Measurements from ENCODE around the gene SKA3.
"Not testable (repeated sequence)": the region's sequence is repeated elsewhere in the genome, so short reads cannot be mapped to it uniquely, and the experiment has no call there.

The SKA3 gene

DNA sequence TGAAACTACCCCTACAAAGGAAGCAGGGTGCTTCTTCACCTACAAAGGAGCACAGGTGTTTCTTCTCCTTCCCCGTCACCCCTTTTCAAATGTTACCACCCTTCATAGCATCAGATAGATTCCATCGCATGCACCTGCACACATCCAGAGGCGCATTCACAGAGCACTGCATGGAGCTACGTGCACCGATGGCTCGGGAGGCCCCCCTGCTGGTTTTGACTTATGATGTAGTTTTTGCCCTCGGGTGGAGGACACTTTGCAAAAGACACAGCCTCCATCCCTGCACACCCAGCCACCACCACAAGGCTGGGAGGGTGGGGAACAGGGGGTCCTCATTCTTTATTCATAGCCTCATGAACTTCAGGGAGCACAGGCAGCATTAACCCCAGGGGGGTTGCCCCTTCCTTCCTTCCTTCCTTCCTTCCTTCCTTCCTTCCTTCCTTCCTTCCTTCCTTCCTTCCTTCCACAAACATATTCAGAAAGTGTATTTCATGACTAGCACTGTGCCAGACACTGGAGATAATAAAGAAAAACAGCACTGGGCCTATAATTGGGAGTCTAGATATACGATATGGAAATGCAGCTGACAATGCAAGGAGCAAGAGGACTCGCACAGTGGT is 21.4 kb upstream of the SKA3 start:
- CTCF ChIA-PET, DNase-seq, H3K27ac Mint-ChIP-seq, H3K36me3 Mint-ChIP-seq, H3K4me1 Mint-ChIP-seq, H3K4me3 Mint-ChIP-seq: not testable (repeated sequence)
- Mint-ChIP-seq H3K27me3 (peaks cover 30% of the 10 kb centered on the region), H3K9me3 (peaks cover 12% of the 10 kb centered on the region)

DNA sequence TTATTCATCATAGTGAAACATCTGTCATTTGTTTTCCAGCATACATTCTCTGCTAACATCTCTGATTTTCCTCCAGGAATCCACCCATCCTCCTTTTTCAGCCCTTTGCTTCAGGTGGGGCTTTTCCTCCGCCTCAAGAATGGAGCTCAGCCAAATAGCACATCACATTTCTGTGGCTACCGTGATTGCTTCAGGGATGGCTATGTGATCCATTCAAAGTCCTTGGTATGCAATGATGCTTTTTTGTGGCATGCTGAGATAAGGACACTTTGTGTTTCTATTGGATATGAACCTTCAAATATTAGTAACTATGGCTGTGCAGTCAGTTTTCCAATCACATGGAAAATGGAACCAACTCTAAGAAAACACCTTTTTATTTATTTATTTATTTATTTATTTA is 18.4 kb upstream of the SKA3 start:
- DNase-seq, H3K27ac Mint-ChIP-seq, CTCF ChIA-PET, H3K4me3 Mint-ChIP-seq, H3K9me3 Mint-ChIP-seq, H3K4me1 Mint-ChIP-seq, H3K36me3 Mint-ChIP-seq: not testable (repeated sequence)
- H3K27me3 Mint-ChIP-seq = peaks cover 25% of the 10 kb centered on the region

DNA sequence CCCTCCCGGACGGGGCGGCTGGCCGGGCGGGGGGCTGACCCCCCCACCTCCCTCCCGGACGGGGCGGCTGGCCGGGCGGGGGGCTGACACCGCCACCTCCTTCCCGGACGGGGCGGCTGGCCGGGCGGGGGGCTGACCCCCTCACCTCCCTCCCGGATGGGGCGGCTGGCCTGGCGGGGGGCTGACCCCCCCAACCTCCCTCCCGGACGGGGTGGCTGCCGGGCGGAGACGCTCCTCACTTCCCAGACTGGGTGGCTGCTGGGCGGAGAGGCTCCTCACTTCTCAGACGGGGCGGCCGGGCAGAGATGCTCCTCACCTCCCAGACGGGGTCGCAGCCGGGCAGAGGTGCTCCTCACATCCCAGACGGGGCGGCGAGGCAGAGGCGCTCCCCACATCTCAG is 10.1 kb upstream of the SKA3 start:
- H3K4me1 Mint-ChIP-seq, DNase-seq, H3K27me3 Mint-ChIP-seq, H3K4me3 Mint-ChIP-seq, H3K27ac Mint-ChIP-seq, H3K36me3 Mint-ChIP-seq, H3K9me3 Mint-ChIP-seq, CTCF ChIA-PET: not testable (repeated sequence)

DNA sequence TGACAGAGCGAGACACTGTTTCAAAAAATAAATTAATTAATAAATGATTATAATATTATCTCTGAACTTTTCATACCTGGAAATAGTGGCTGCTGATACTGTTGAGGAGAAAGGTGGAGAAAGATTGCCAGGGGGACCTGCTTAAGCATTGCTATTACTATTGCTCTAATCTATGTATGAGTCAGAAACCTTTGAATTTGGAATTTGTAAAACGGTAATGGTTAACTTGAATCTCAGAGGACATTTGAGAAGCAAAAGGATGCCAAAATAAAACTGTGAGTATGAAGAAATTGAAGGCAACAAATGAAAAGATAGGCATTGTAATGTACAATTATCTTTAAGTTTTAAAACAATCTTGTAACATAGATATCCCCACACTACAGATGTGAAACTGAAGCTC is 5.3 kb upstream of the SKA3 start:
- CTCF ChIA-PET = interaction anchor here (1.5 to 1.6 kb wide), 2 partner anchors 238 to 690 kb away, joined by 3 read pairs; no protein-coding TSS in a partner anchor
- Mint-ChIP-seq H3K9me3 (no peaks in the 10 kb centered on the region), H3K27me3 (peaks cover 1% of the 10 kb centered on the region), H3K4me3 (no peak overlapping the region), H3K4me1 (peaks cover 14% of the 10 kb centered on the region), H3K36me3 (peaks cover 12% of the 10 kb centered on the region), H3K27ac (no peak overlapping the region)
- DNase-seq = no peak

DNA sequence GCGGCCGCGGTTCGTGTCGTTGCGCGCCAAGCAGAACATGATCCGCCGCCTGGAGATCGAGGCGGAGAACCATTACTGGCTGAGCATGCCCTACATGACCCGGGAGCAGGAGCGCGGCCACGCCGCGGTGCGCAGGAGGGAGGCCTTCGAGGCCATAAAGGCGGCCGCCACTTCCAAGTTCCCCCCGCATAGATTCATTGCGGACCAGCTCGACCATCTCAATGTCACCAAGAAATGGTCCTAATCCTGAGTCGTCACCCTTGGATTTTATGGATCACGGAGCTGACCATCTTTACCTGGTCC is 581 bp upstream of the SKA3 start:
- Mint-ChIP-seq H3K9me3 (no peaks in the 10 kb centered on the region), H3K27me3 (peaks cover 6% of the 10 kb centered on the region), H3K4me3 (peak overlapping the region; percentile 97), H3K4me1 (peaks cover 38% of the 10 kb centered on the region), H3K36me3 (peaks cover 21% of the 10 kb centered on the region), H3K27ac (peak overlapping the region; percentile 96)
- no peak for DNase-seq
- CTCF ChIA-PET = interaction anchor here (0.7 to 2.4 kb wide), 3 partner anchors 66 to 300 kb away, joined by 4 to 13 read pairs (median 10); no protein-coding TSS in a partner anchor

DNA sequence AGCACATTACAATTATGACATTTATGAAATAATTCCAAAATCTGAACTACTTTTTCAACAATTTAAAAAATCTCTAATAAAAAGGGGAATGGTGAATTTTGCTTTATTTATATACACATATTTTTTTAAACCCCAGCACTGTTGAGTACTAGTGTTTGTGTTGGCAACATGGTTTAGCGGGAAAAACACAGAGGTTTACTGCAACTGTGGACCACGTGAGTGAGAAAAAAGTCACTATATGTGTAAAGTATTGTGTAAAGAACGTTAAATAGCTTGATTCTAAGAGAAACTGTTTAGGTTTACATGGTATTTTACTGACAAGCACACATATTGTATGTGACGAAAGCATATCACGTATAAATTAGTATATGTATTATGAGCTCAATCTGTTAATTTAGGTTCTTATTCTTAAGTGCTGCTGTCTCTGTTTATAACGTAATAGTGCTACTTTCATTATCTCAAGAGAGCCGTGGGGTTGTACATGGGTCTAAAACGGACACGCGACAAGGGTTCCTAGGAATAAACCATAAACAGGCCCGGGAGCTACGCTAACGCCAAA is 617 bp downstream of the SKA3 start:
- no peaks in the 10 kb centered on the region for H3K9me3 Mint-ChIP-seq
- peaks cover 26% of the 10 kb centered on the region for H3K36me3 Mint-ChIP-seq
- DNase-seq = no peak
- peaks cover 38% of the 10 kb centered on the region for H3K4me1 Mint-ChIP-seq
- CTCF ChIA-PET = interaction anchor here (1.5 to 2.4 kb wide), 3 partner anchors 122 to 301 kb away, joined by 5 to 13 read pairs (median 10); no protein-coding TSS in a partner anchor
- peaks cover 6% of the 10 kb centered on the region for H3K27me3 Mint-ChIP-seq
- H3K27ac Mint-ChIP-seq = peak overlapping the region; percentile 96
- peak overlapping the region; percentile 97 for H3K4me3 Mint-ChIP-seq

DNA sequence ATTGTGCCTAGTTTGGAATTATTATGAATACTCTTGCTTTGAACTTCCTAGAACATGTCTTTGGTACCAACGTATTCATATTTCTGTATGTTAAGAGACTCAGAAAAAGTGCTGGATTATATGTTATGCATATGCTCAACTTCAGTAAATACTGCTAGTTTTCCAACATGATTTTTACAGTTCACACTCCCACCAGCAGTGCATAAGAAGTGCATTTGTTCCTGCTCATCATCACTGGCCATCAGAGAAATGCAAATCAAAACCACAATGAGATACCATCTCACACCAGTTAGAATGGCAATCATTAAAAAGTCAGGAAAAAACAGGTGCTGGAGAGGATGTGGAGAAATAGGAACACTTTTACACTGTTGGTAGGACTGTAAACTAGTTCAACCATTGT is 2.6 kb downstream of the SKA3 start:
- DNase-seq, H3K27me3 Mint-ChIP-seq, H3K9me3 Mint-ChIP-seq, H3K4me3 Mint-ChIP-seq, CTCF ChIA-PET: not testable (repeated sequence)
- peaks cover 36% of the 10 kb centered on the region for H3K4me1 Mint-ChIP-seq
- peaks cover 33% of the 10 kb centered on the region for H3K36me3 Mint-ChIP-seq
- H3K27ac Mint-ChIP-seq = peak overlapping the region; percentile 55

DNA sequence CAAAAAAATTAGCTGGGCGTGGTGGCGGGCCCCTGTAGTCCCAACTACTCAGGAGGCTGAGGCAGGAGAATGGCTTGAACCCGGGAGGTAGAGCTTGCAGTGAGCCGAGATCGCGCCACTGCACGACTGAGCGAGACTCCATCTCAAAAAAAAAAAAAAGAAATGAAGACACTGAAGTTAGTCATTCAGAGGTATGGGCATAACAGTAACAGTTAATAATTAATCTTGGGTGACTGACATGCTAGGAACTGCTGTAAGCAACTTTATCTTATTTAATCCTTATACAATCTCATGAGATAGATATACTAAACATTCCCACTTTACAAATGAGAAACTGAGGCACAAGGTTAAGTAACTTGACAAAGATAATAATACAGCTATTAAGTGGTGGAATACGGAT is 4.9 kb downstream of the SKA3 start:
- no peak for DNase-seq
- Mint-ChIP-seq H3K36me3 (peaks cover 29% of the 10 kb centered on the region), H3K9me3 (no peaks in the 10 kb centered on the region), H3K27ac (no peak overlapping the region), H3K4me3 (no peak overlapping the region), H3K27me3 (peaks cover 2% of the 10 kb centered on the region), H3K4me1 (peaks cover 24% of the 10 kb centered on the region)
- CTCF ChIA-PET = interaction anchor here (0.6 to 0.7 kb wide), 2 partner anchors 27 to 324 kb away, joined by 3 to 4 read pairs; no protein-coding TSS in a partner anchor

DNA sequence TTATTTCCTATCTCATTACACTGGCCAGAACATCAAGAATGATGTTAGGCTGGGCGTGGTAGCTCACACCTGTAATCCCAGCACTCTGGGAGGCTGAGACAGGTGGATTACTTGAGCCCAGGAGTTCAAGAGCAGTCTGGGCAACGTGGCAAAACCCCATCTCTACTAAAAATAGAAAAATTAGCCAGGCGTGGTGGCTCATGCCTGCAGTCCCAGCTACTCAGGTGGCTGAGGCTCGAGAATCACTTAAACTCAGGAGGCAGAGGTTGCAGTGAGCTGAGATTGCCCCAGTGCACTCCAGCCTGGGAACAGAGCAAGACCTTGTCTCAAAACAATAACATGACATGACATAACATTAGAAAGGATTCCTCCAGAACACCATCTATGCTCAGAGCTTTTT is 10.7 kb downstream of the SKA3 start:
- CTCF ChIA-PET = interaction anchor here (1.4 kb wide), 1 partner anchor 221 kb away, joined by 4 read pairs; no protein-coding TSS in a partner anchor
- H3K9me3 Mint-ChIP-seq, H3K27ac Mint-ChIP-seq, DNase-seq, H3K27me3 Mint-ChIP-seq, H3K4me3 Mint-ChIP-seq, H3K4me1 Mint-ChIP-seq: not testable (repeated sequence)
- peaks cover 23% of the 10 kb centered on the region for H3K36me3 Mint-ChIP-seq

DNA sequence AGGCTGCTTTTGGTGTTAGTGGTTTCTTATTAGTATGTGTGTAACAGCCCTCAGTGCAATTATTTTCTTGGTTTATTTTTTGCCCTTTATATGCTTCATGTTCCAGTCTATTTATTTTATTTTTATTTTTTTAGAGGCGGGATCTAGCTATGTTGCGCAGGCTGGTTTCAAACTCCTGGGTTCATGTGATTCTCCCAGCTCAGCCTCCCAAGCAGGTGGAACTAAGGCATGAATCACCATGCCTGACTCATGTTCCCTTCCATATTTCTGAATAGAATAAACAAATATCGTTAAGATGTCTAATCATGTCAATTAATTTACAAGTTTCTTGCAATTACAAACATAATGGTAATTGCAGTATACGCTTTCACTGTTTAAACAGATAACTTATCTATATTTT is 11.7 kb downstream of the SKA3 start:
- CTCF ChIA-PET = no interaction called here
- no peaks in the 10 kb centered on the region for H3K4me1 Mint-ChIP-seq
- H3K4me3 Mint-ChIP-seq = no peak overlapping the region
- H3K27ac Mint-ChIP-seq = no peak overlapping the region
- no peaks in the 10 kb centered on the region for H3K27me3 Mint-ChIP-seq
- no peaks in the 10 kb centered on the region for H3K9me3 Mint-ChIP-seq
- no peak for DNase-seq
- H3K36me3 Mint-ChIP-seq = peaks cover 24% of the 10 kb centered on the region

DNA sequence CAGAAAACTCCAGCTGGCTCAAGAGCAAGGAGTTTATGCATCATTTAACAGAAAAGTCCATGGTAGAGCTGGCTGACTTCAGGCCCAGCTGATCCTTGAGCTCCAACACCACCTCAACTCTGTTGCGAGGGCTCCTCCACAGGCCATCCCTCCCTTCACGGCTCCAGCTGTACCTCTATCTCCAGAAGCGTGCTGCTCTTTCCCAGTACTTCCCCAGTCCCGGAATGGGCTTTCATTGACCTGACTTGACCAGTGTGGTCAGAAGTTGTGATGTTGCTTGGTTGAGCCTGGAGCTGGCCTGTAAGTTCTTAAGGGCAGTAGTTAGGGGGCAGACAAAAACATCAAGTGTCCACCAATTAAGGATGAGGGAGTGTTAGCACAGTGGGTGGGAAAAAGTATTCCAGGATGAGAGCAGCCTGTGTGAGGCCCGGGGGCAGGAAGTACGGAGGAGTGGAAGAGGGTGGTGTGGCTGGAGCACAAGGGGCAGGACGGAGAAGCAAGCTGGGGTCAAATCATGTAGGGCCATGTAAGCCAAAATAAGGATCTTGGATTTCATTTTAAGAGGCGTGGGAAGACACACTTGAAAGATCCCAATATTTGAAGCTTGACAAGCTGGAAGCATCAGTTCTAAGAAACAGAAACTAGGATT is 24.0 kb downstream of the SKA3 start:
- no peak for DNase-seq
- CTCF ChIA-PET = no interaction called here
- Mint-ChIP-seq H3K36me3 (peaks cover 23% of the 10 kb centered on the region), H3K9me3 (no peaks in the 10 kb centered on the region), H3K4me3 (no peak overlapping the region), H3K4me1 (no peaks in the 10 kb centered on the region), H3K27me3 (no peaks in the 10 kb centered on the region), H3K27ac (no peak overlapping the region)

DNA sequence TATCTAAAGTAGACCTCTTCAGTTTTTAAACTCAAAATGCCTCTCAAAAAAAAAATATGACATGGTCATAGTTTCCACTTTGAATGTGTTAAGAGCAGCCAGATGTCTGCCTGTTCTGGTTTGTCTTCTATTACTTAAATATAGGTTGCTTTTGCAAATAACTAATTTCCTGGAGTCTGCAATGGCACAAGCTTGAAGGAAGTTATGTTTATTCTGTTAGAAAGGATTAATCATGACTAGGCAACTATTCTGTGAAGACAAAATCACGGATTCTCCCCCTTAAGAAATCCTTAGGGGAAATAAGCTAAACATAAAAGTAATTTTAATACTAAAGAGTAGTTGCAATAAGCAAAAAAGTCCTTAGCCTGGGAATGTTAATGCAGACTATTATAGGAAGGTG is 26.3 kb downstream of the SKA3 start:
- H3K9me3 Mint-ChIP-seq = no peaks in the 10 kb centered on the region
- H3K4me3 Mint-ChIP-seq = no peak overlapping the region
- CTCF ChIA-PET = interaction anchor here (0.8 kb wide), 1 partner anchor 40 kb away, joined by 3 read pairs; no protein-coding TSS in a partner anchor
- H3K27ac Mint-ChIP-seq = no peak overlapping the region
- no peaks in the 10 kb centered on the region for H3K4me1 Mint-ChIP-seq
- DNase-seq = no peak
- no peaks in the 10 kb centered on the region for H3K27me3 Mint-ChIP-seq
- H3K36me3 Mint-ChIP-seq = peaks cover 32% of the 10 kb centered on the region

DNA sequence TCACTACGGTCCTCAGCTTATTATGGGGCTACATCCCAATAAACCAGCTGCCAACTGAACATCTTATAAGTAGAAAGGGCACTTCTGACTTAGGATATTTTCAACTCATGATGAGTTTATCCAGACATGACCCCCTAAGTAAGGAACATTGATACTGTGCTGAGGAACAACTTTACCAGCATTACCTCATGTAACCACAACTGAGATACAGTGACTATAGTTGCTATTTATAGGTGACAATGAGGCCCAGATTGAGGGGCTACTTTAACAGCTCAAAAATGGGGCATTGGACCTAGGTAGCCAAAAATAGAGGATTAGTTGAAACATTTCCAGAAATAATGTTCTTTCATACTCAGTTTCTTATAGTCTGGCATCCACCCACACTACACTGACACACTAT is 26.8 kb downstream of the SKA3 start:
- H3K36me3 Mint-ChIP-seq = peaks cover 30% of the 10 kb centered on the region
- no peak overlapping the region for H3K27ac Mint-ChIP-seq
- H3K4me3 Mint-ChIP-seq = no peak overlapping the region
- no peaks in the 10 kb centered on the region for H3K27me3 Mint-ChIP-seq
- no peak for DNase-seq
- CTCF ChIA-PET = interaction anchor here (0.6 kb wide), 1 partner anchor 208 kb away, joined by 3 read pairs; no protein-coding TSS in a partner anchor
- H3K9me3 Mint-ChIP-seq = no peaks in the 10 kb centered on the region
- H3K4me1 Mint-ChIP-seq = peaks cover under 1% of the 10 kb centered on the region

DNA sequence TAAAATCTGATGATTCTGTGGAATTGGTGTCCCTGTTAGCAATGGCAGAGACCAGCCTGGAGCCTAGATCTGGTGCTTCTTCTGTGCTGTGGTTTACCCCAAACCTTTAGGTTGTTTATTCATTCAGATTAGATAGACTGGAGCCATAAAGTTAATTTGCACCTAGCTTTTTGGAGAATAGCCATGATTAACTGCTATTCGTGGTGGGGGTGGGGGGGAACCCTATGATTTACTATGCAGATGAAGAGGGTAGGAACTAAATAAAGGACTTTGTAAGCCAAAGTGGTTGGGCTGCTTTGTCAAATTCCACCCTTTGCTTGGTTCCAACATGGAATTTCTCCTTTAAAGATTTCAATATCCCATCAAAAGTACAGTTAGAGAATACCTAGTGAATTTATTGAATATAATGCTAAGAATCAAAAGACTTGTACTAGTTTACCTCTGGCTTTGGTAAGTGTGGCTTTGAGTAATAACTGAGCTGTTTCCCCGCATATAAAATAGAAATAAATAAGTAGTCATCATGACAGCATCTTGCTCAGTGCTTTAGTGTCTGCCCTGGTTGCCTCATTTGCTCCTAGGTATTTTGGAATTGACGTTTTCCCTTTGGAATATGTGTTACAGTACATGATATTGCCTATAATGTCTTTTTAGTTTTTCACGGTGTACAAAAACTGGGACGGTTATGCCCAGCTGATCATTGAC is 27.6 kb downstream of the SKA3 start:
- Mint-ChIP-seq H3K27me3 (no peaks in the 10 kb centered on the region), H3K4me3 (no peak overlapping the region), H3K36me3 (peaks cover 28% of the 10 kb centered on the region)

More for the DNA sequence above, 27.6 kb downstream of the SKA3 start:
- DNase-seq = no peak
- Mint-ChIP-seq H3K9me3 (no peaks in the 10 kb centered on the region), H3K4me1 (peaks cover 6% of the 10 kb centered on the region), H3K27ac (no peak overlapping the region)
- CTCF ChIA-PET = no interaction called here
